Endodermal cell (in vitro differentiated cells): ENCODE data around the gene LIPH. TPM values are rescaled to one million over a fixed set of nuclear protein-coding genes. Genes with fewer than 3 reads are reported as not detected.
"Not testable (repeated sequence)": the region's sequence is repeated elsewhere in the genome, so short reads cannot be mapped to it uniquely, and the experiment has no call there.

Experiments
- DNase-seq: peaks from one replicate; pipeline ENCODE4 v3.0.0-alpha.2; 2017
- H3K27ac ChIP-seq: 2 replicates; pipeline ENCODE4 v1.5.1; 2013; ENCODE audit warnings: mild to moderate bottlenecking, low read depth, low read length, moderate library complexity
- H3K27me3 ChIP-seq: 2 replicates; pipeline ENCODE4 v1.6.1; 2013; ENCODE audit warnings: mild to moderate bottlenecking, low read length, moderate library complexity; ENCODE audit not compliant: insufficient read depth, control insufficient read depth, poor library complexity, severe bottlenecking
- H3K36me3 ChIP-seq: 2 replicates; pipeline ENCODE4 v1.7.0; 2013; ENCODE audit warnings: mild to moderate bottlenecking, low read length, moderate library complexity; ENCODE audit not compliant: control insufficient read depth, insufficient read depth
- H3K4me1 ChIP-seq: one replicate; pipeline ENCODE4 v1.7.0; 2013; ENCODE audit warnings: low read length; ENCODE audit not compliant: control insufficient read depth, insufficient read depth
- H3K4me3 ChIP-seq: 2 replicates; pipeline ENCODE4 v1.5.1; 2013; ENCODE audit warnings: mild to moderate bottlenecking, low read length, moderate library complexity
- H3K9ac ChIP-seq: 2 replicates; pipeline ENCODE4 v1.6.1; 2013; ENCODE audit warnings: mild to moderate bottlenecking, low read length, moderate library complexity; ENCODE audit not compliant: poor library complexity, severe bottlenecking; ENCODE audit errors: extremely low read depth
- H3K9me3 ChIP-seq: 2 replicates; pipeline ENCODE4 v1.6.1; 2013; ENCODE audit warnings: mild to moderate bottlenecking, low read length, moderate library complexity; ENCODE audit not compliant: control insufficient read depth
- H3K27ac Mint-ChIP-seq: 2 replicates; pipeline ENCODE4 v1.8.0; 2020; ENCODE audit warnings: mixed read lengths
- H3K27me3 Mint-ChIP-seq: 2 replicates; pipeline ENCODE4 v1.8.0; 2021; ENCODE audit warnings: mild to moderate bottlenecking, mixed read lengths; ENCODE audit not compliant: insufficient read depth
- H3K36me3 Mint-ChIP-seq: 2 replicates; pipeline ENCODE4 v1.8.0; 2020; ENCODE audit warnings: low read depth, mixed read lengths
- H3K4me1 Mint-ChIP-seq: 2 replicates; pipeline ENCODE4 v1.8.0; 2020; ENCODE audit warnings: mixed read lengths
- H3K4me3 Mint-ChIP-seq: 2 replicates; pipeline ENCODE4 v1.8.0; 2020; ENCODE audit warnings: mild to moderate bottlenecking, moderate library complexity, mixed read lengths
- H3K9me3 Mint-ChIP-seq: 2 replicates; pipeline ENCODE4 v1.8.0; 2020; ENCODE audit warnings: mild to moderate bottlenecking, mixed read lengths
- WGBS, 2 experiments: methylation state at CpG; one replicate each; pipeline versions ENCODE4 v1.1.5 to v1.1.7; 2013; ENCODE audit warnings: missing lambda C conversion rate in 2 of 2, mixed read lengths in 1 of 2; ENCODE audit not compliant: insufficient coverage in 1 of 2, insufficient read length in 1 of 2; 5-methylcytosine and 5-hydroxymethylcytosine counted together
- total RNA-seq, 2 donors: library from RNA; stranded (reverse); fragmentation: NEBNext Ultra II Directional in 1 of 2; extraction: Animal tissue kit (Norgen Biotek cat#: 25700) in 1 of 2; gene quantifications; 2 replicates in 1 of 2; 3 replicates in 1 of 2; pipeline ENCODE4 v1.2.1, GENCODE V29; 2021
- TF ChIP-seq, protein P1 (sequence below): fragments of 200-600 bp; sonication (generic); conservative IDR thresholded peaks from 2 replicates; pipeline ENCODE4 v1.5.0; 2021; ENCODE audit warnings: antibody characterized with exemption, mild to moderate bottlenecking

The LIPH gene
- total RNA-seq, 2 donors from 2014 or later = 0.81 to 2.3 TPM

DNA sequence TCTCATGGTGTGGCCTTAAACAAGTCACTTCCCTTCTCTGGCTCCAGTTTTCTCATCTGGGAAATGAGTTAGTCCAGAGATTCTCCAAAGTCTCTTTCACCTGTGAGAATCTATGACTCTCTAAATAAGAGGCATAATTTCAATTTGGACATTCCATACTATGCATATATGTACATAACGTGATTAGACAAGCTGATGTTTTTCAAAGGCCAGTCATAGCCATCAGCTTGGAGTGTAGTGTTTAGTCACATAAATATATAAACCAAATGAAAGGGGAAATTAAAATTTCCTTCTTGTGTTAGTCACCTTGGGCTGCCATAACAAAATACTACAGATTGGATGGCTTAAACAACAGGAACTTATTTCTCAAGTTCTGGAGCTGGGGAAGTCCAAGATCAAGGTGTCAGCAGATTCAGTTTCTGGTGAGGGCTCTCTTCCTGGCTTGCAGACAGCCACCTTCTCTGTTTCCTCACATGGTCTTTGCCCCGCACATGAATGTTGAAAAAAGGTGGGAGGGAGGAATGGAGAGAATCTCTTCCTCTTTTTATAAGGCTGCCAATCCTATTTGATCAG is 72.9 kb downstream of the LIPH start:
- Mint-ChIP-seq H3K4me3 (no peak overlapping the region), H3K27me3 (no peaks in the 10 kb centered on the region), H3K36me3 (peaks cover 15% of the 10 kb centered on the region), H3K27ac (no peak overlapping the region), H3K4me1 (no peaks in the 10 kb centered on the region), H3K9me3 (no peaks in the 10 kb centered on the region)
- 90 to 100% methylated on average over 1 of the region's 2 CpGs for WGBS, 2 experiments
- DNase-seq = no peak
- Histone ChIP-seq H3K4me3 (no peak overlapping the region), H3K36me3 (peaks cover 6% of the 10 kb centered on the region), H3K27me3 (no peaks in the 10 kb centered on the region), H3K9ac (no peak overlapping the region), H3K27ac (no peak overlapping the region), H3K4me1 (no peaks in the 10 kb centered on the region), H3K9me3 (no peaks in the 10 kb centered on the region)
- TF ChIP-seq, protein P1, sequence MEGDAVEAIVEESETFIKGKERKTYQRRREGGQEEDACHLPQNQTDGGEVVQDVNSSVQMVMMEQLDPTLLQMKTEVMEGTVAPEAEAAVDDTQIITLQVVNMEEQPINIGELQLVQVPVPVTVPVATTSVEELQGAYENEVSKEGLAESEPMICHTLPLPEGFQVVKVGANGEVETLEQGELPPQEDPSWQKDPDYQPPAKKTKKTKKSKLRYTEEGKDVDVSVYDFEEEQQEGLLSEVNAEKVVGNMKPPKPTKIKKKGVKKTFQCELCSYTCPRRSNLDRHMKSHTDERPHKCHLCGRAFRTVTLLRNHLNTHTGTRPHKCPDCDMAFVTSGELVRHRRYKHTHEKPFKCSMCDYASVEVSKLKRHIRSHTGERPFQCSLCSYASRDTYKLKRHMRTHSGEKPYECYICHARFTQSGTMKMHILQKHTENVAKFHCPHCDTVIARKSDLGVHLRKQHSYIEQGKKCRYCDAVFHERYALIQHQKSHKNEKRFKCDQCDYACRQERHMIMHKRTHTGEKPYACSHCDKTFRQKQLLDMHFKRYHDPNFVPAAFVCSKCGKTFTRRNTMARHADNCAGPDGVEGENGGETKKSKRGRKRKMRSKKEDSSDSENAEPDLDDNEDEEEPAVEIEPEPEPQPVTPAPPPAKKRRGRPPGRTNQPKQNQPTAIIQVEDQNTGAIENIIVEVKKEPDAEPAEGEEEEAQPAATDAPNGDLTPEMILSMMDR = no peak

DNA sequence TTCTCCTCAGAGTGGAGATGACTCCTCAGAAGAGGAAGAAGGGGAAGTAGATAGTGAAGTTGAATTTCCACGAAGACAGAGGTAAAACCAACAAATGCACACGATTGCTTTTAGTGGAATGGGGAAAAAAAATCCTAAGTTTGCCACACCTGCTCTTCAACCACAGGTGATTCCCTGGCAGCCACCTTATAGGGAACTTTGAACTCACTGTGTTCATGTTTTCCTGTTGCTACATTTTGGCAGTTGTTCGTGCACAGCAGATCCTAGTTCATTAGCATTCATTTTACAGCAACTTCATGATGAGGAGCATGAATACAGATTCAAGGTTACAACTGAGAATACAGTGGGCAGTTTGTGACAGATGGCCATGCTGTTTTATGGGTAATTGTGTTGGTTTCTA is 75.1 kb downstream of the LIPH start:
- Histone ChIP-seq H3K4me1 (no peaks in the 10 kb centered on the region), H3K36me3 (peaks cover 4% of the 10 kb centered on the region), H3K27me3 (no peaks in the 10 kb centered on the region), H3K9me3 (no peaks in the 10 kb centered on the region), H3K27ac (no peak overlapping the region), H3K9ac (no peak overlapping the region), H3K4me3 (no peak overlapping the region)
- 83 to 86% methylated on average over 3 of the region's 3 CpGs for WGBS, 2 experiments
- H3K4me1 Mint-ChIP-seq = no peaks in the 10 kb centered on the region
- no peak overlapping the region for H3K27ac Mint-ChIP-seq
- TF ChIP-seq, protein P1 = no peak
- H3K9me3 Mint-ChIP-seq = no peaks in the 10 kb centered on the region
- DNase-seq = no peak
- no peaks in the 10 kb centered on the region for H3K27me3 Mint-ChIP-seq
- H3K36me3 Mint-ChIP-seq = peaks cover 16% of the 10 kb centered on the region
- H3K4me3 Mint-ChIP-seq = no peak overlapping the region

DNA sequence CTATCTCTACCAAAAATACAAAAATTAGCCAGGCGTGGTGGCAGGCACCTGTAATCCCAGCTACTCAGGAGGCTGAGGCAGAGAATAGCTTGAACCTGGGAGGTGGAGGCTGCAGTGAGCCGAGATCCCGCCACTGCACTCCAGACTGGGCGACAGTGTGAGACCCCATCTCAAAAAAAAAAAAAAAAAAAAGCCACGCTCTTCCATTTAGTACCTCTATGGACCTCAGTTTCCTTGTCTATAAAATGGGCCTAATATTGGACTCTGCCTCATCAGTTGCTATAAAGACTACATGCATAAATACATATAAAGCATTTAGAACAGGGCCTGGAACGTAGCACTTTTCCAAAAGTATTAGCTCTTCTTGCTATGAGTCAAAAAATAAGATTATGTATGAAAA is 77.5 kb downstream of the LIPH start:
- H3K27me3 Mint-ChIP-seq = not testable (repeated sequence)

More for the DNA sequence above, 77.5 kb downstream of the LIPH start:
- not testable (repeated sequence) for DNase-seq, H3K4me3 ChIP-seq, H3K27ac Mint-ChIP-seq, H3K27ac ChIP-seq, H3K9me3 Mint-ChIP-seq, H3K4me3 Mint-ChIP-seq, H3K27me3 ChIP-seq, H3K36me3 Mint-ChIP-seq, H3K36me3 ChIP-seq, H3K4me1 Mint-ChIP-seq, H3K4me1 ChIP-seq, H3K9me3 ChIP-seq, H3K9ac ChIP-seq
- WGBS, 2 experiments = 93% methylated on average over 5 of the region's 6 CpGs; no CpG with 5 or more reads in 1 of the 2 experiments
